ENCODE results near the gene MME.

GRCh38 chr3:155131104-155131503 is 51.0 kb downstream of the MME start:
- TF ChIP-seq TCF4 (CRISPR knock-in tag; IDR thresholded peaks at IDR 0.05; ENCODE audit: borderline replicate concordance) = no peak
- TF ChIP-seq ISL1 (CRISPR knock-in tag; IDR thresholded peaks at IDR 0.05) = no peak
- TF ChIP-seq PPARA (CRISPR knock-in tag; IDR thresholded peaks at IDR 0.05; ENCODE audit: borderline replicate concordance) = no peak

Data from SK-N-SH treated with all-trans-retinoic acid at 6 μM for 48 hours (cell line).